Uterus (tissue), 4 donors: ENCODE results near the gene PRKX. TPM values are rescaled to one million over a fixed set of nuclear protein-coding genes. Genes with fewer than 3 reads are reported as not detected.
"Not testable (repeated sequence)": the region's sequence is repeated elsewhere in the genome, so short reads cannot be mapped to it uniquely, and the experiment has no call there.

Source experiments
- DNase-seq, 2 donors: peaks; one replicate each; pipeline ENCODE4 v3.0.0-alpha.2; 2019 to 2020
- H3K27ac ChIP-seq, 2 donors: fragments of 200-600 bp; sonication (generic); 1 replicate in 1 of 2; 2 replicates in 1 of 2; pipeline ENCODE4 v1.5.1; 2016 to 2018
- H3K27me3 ChIP-seq, 2 donors: fragments of 200-600 bp; sonication (generic); one replicate each; pipeline ENCODE4 v1.5.1; 2018 to 2019; ENCODE audit warnings: control low read depth in 1 of 2
- H3K36me3 ChIP-seq, 2 donors: fragments of 200-600 bp; sonication (generic); one replicate each; pipeline ENCODE4 v1.5.1; 2019; ENCODE audit warnings: control low read depth in 1 of 2
- H3K4me1 ChIP-seq, 2 donors: fragments of 200-600 bp; sonication (generic); one replicate each; pipeline ENCODE4 v1.5.1; 2018 to 2019; ENCODE audit warnings: control low read depth in 1 of 2
- H3K4me3 ChIP-seq, 2 donors: fragments of 200-600 bp; sonication (generic); 1 replicate in 1 of 2; 2 replicates in 1 of 2; pipeline ENCODE4 v1.5.1; 2018 to 2019; ENCODE audit warnings: mild to moderate bottlenecking in 1 of 2
- H3K9me3 ChIP-seq, 2 donors: fragments of 200-600 bp; sonication (generic); one replicate each; pipeline ENCODE4 v1.5.1; 2019; ENCODE audit warnings: control low read depth in 1 of 2
- POLR2A ChIP-seq, 2 donors: fragments of 450-650 bp; IDR thresholded peaks; one replicate each; pipeline ENCODE4 v1.6.1; 2016; ENCODE audit warnings: antibody characterized with exemption in 2 of 2, mild to moderate bottlenecking in 1 of 2, moderate library complexity in 1 of 2
- intact Hi-C: fragments of 100-400 bp; cut with DNase I; formaldehyde crosslinking; loops from one replicate; pipeline ENCODE4 v1.15.1; 2023; ENCODE audit warnings: low total_unique reads
- total RNA-seq, 4 donors: library from RNA; depleted of rRNA in 3 of 4; stranded (reverse); fragments of >200 nt in 3 of 4; gene quantifications; one replicate each; pipeline versions ENCODE4 v1.1.0 to v1.2.4, GENCODE V29; 2014 to 2023
- TF ChIP-seq, protein P1 (sequence below), 4 experiments: fragments of 200-600 bp in 2 of 4; fragments of 450-650 bp in 2 of 4; sonication (generic) in 2 of 4; IDR thresholded peaks; one replicate each; pipeline ENCODE4 v1.5.1; 2016 to 2019; ENCODE audit warnings: antibody characterized with exemption in 4 of 4, mild to moderate bottlenecking in 2 of 4, moderate library complexity in 1 of 4
- donor health status: DM: yes; HTN: yes; CAD: no.

Gene PRKX
- total RNA-seq, 4 donors from 2014 or later = 8.5 to 27.9 (median 12.0) TPM

DNA sequence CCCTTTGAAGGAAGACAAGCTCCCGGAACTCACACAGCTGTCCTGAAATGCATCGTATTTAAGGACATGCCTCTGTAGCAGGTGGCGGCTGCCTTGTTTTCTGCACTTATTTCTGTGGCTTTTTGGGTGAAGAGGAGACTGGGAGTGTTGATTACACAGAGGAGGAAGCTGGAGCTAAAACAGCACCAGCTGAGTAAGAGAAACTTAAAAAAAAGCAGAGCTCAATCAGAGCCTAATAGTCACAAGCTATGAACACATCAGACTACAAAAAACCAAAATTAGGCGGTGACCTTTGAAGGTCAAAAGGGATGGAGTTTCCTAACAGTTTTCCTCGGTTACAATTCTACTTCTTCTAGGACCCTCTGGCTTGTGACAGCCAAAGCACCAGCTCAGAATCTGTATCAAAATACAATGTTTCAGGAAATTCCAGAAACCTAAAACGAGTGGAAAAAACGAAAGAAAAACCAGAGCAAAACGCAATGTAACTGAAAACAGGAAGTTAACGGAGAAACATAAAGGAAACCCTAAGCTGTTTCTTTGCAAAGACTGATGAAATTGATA is 13.5 kb downstream of the PRKX start:
- TF ChIP-seq, protein P1, sequence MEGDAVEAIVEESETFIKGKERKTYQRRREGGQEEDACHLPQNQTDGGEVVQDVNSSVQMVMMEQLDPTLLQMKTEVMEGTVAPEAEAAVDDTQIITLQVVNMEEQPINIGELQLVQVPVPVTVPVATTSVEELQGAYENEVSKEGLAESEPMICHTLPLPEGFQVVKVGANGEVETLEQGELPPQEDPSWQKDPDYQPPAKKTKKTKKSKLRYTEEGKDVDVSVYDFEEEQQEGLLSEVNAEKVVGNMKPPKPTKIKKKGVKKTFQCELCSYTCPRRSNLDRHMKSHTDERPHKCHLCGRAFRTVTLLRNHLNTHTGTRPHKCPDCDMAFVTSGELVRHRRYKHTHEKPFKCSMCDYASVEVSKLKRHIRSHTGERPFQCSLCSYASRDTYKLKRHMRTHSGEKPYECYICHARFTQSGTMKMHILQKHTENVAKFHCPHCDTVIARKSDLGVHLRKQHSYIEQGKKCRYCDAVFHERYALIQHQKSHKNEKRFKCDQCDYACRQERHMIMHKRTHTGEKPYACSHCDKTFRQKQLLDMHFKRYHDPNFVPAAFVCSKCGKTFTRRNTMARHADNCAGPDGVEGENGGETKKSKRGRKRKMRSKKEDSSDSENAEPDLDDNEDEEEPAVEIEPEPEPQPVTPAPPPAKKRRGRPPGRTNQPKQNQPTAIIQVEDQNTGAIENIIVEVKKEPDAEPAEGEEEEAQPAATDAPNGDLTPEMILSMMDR (IDR thresholded peaks at IDR 0.05) = no peak
- TF ChIP-seq POLR2A (IDR thresholded peaks at IDR 0.05) = no peak
- intact Hi-C loops = no loop called here
- Histone ChIP-seq H3K27ac (peak overlapping the region; percentile 10 to 70), H3K27me3 (no peaks in the 10 kb centered on the region), H3K4me1 (no peaks in the 10 kb centered on the region), H3K4me3 (no peak overlapping the region), H3K36me3 (no peaks in the 10 kb centered on the region), H3K9me3 (no peaks in the 10 kb centered on the region)
- DNase-seq = no peak

DNA sequence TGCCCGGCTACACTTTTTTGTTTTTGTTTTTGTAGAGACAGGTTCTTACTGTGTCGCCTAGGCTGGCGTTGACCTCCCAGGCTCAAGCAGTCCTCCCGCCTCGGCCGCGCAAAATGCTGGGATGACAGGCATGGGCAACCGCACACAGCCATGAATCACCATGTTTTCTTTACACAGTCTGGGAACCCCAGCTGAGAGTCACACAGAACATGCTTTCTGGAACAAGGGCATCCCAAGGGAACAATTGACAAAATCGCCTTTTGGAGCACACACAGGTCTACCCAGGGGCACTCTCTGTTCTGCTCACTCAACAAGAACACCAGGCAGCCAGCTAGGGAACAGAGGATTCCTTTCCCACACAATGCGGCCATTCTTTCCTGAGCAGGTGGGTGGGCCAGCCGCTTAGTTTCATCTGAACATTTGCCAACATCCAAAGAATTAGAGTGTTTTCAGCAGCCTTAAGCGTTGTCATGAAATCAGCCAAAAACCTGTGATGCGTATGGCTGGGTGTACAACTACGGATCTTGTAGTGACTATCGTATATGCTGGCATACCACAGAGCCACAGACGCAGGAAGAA is 15.7 kb downstream of the PRKX start:
- no peak overlapping the region for H3K27ac ChIP-seq
- no peaks in the 10 kb centered on the region for H3K27me3 ChIP-seq
- no peak overlapping the region for H3K4me3 ChIP-seq
- H3K36me3 ChIP-seq = no peaks in the 10 kb centered on the region
- TF ChIP-seq, protein P1 (IDR thresholded peaks at IDR 0.05) = no peak
- no peak for TF ChIP-seq POLR2A (IDR thresholded peaks at IDR 0.05)
- no peak for DNase-seq
- H3K4me1 ChIP-seq = no peaks in the 10 kb centered on the region
- H3K9me3 ChIP-seq = no peaks in the 10 kb centered on the region
- intact Hi-C loops = no loop called here

DNA sequence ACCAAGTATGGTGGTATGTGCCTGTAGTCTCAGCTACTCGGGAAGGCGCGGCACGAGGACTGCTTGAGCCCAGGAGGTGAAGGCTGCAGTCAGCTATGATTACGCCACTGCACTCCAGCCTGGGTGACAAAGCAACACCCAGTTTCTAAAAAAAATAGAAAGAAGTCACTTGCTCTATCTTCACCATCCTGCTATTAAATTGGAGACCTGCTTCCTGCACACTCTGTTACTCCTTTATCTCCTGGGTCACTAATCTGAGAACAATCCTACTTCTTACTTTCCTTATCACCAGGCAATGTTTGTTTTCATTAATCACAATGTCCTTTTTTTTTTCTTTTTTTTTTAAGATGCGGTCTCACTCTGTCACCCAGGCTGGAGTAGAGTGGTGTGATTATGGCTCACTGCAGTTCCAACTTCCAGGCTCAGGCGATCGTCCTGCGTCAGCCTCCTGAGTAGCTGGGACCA is 16.2 kb downstream of the PRKX start:
- intact Hi-C loops = no loop called here
- Histone ChIP-seq H3K9me3 (no peaks in the 10 kb centered on the region), H3K27ac (no peak overlapping the region), H3K4me1 (no peaks in the 10 kb centered on the region), H3K27me3 (no peaks in the 10 kb centered on the region), H3K36me3 (no peaks in the 10 kb centered on the region), H3K4me3 (no peak overlapping the region)
- no peak for DNase-seq
- no peak for TF ChIP-seq POLR2A (IDR thresholded peaks at IDR 0.05)
- TF ChIP-seq, protein P1 (IDR thresholded peaks at IDR 0.05) = no peak

DNA sequence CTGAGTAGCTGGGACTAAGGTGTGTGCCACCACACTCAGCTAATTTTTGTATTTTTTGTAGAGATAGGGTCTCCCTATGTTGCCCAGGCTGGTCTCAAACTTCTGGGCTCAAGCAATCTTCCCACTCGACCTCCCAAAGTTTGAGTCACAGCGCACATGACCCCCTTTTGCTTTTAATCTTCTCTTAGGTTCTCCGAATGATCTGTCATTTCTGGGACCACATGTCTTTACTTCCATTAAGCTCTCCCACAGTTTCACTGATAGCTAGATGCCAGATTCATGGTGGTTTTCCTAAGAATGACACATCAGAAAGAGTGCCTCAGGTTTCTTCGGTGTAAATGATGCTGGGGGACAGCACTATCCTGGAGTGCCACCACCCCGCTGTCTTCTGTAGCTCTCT is 17.9 kb downstream of the PRKX start:
- H3K4me1 ChIP-seq = no peaks in the 10 kb centered on the region
- H3K36me3 ChIP-seq = no peaks in the 10 kb centered on the region
- H3K9me3 ChIP-seq = no peaks in the 10 kb centered on the region
- no peak overlapping the region for H3K27ac ChIP-seq
- TF ChIP-seq POLR2A (IDR thresholded peaks at IDR 0.05) = no peak
- TF ChIP-seq, protein P1 (IDR thresholded peaks at IDR 0.05) = no peak
- H3K27me3 ChIP-seq = no peaks in the 10 kb centered on the region
- DNase-seq = no peak
- H3K4me3 ChIP-seq = no peak overlapping the region
- intact Hi-C loops = no loop called here

DNA sequence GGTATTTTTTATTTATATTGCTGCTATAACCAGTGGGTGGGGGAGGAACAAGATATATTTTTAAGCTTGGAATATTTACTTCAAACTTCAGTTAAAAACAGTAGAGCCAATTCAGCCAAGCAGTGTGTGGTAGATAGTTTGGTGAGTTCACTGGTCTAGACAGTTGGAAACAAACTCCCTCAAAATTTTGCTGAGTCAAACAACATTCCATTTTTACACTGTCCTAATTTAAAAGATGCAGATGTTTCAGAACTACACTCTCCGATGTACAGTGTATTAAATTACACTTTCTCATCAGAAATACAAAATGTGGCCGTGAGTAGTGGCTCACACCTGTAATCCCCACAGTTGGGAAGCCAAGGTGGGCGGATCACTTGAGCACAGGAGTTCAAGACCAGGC is 23.3 kb downstream of the PRKX start:
- Histone ChIP-seq H3K4me3 (no peak overlapping the region), H3K4me1 (no peaks in the 10 kb centered on the region), H3K9me3 (no peaks in the 10 kb centered on the region), H3K27ac (no peak overlapping the region), H3K36me3 (no peaks in the 10 kb centered on the region), H3K27me3 (no peaks in the 10 kb centered on the region)
- no peak for DNase-seq
- intact Hi-C loops = no loop called here
- TF ChIP-seq, protein P1 (IDR thresholded peaks at IDR 0.05) = no peak
- no peak for TF ChIP-seq POLR2A (IDR thresholded peaks at IDR 0.05)

DNA sequence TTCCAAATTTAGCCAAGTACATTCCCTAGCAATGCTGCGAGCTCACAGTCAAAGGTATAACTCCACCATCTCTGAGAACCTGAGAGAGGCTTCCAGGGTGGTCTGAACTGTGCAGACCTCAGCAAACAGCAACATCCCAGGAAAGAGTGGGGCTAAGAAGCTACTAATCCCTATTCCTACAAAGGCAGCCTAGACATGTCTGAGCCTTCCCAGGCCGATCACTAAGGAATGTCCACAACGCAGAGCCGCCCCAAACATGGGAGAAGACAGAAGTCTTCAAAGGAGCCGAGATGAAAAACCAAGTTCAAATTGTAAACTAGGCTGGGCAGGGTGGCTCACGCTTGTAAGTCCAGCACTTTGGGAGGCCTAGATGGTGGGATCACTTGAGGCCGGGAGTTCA is 30.2 kb downstream of the PRKX start:
- H3K27me3 ChIP-seq, H3K9me3 ChIP-seq, intact Hi-C loops, H3K36me3 ChIP-seq, H3K4me1 ChIP-seq, DNase-seq, H3K27ac ChIP-seq, H3K4me3 ChIP-seq: not testable (repeated sequence)
